Upper lobe of left lung (tissue), 6 donors: Measurements from ENCODE around the gene NPR2. TPM values are rescaled to one million over a fixed set of nuclear protein-coding genes. Genes with fewer than 3 reads are reported as not detected.

ENCODE experiments used
- ATAC-seq, 2 donors: fragments of 200-7000 bp; cut with Tn5 transposase; one replicate each; pipeline ENCODE4 v1.9.1; 2022; ENCODE audit warnings: mild to moderate bottlenecking in 2 of 2, moderate library complexity in 2 of 2; ENCODE audit not compliant: low FRiP score in 2 of 2
- DNase-seq, 2 donors: peaks; one replicate each; pipeline ENCODE4 v3.0.0-alpha.2; 2019 to 2020
- H3K27ac ChIP-seq, 4 donors: fragments of 200-600 bp; sonication (generic); one replicate each; pipeline ENCODE4 v1.5.1; 2016 to 2019
- H3K27me3 ChIP-seq, 4 donors: fragments of 200-600 bp; sonication (generic); one replicate each; pipeline ENCODE4 v1.5.1; 2017 to 2019
- H3K36me3 ChIP-seq, 4 donors: fragments of 200-600 bp; sonication (generic); one replicate each; pipeline ENCODE4 v1.5.1; 2016 to 2019
- H3K4me1 ChIP-seq, 4 donors: fragments of 200-600 bp; sonication (generic); one replicate each; pipeline ENCODE4 v1.5.1; 2018 to 2019
- H3K4me3 ChIP-seq, 4 donors: fragments of 200-600 bp; sonication (generic); one replicate each; pipeline ENCODE4 v1.5.1; 2017 to 2019; ENCODE audit warnings: mild to moderate bottlenecking in 2 of 4, moderate library complexity in 1 of 4
- H3K9me3 ChIP-seq, 4 donors: fragments of 200-600 bp; sonication (generic); one replicate each; pipeline ENCODE4 v1.5.1; 2018 to 2019
- EP300 ChIP-seq, 4 donors: sonication (generic); formaldehyde crosslinking; IDR thresholded peaks; one replicate each; pipeline ENCODE4 v1.5.1; 2017; ENCODE audit warnings: antibody characterized with exemption in 4 of 4, control low read depth in 2 of 4
- POLR2A ChIP-seq, 4 donors: fragments of 450-650 bp; IDR thresholded peaks; one replicate each; pipeline ENCODE4 v1.5.1; 2016 to 2017; ENCODE audit warnings: antibody characterized with exemption in 4 of 4, mild to moderate bottlenecking in 2 of 4
- POLR2AphosphoS5 ChIP-seq, 2 donors: sonication (generic); formaldehyde crosslinking; IDR thresholded peaks; one replicate each; pipeline ENCODE4 v1.5.1; 2017; ENCODE audit warnings: antibody characterized with exemption in 2 of 2
- WGBS, 2 donors: methylation state at CpG; one replicate each; pipeline ENCODE4 v1.1.5; 2017 to 2018; 5-methylcytosine and 5-hydroxymethylcytosine counted together
- total RNA-seq, 6 donors: library from RNA; depleted of rRNA in 4 of 6; stranded (reverse); fragments of >200 nt in 4 of 6; gene quantifications; one replicate each; pipeline versions ENCODE4 v1.1.0 to v1.2.1, GENCODE V29; 2016 to 2021
- TF ChIP-seq, protein P1 (sequence below), 6 experiments: fragments of 450-650 bp in 4 of 6; fragments of 200-600 bp in 2 of 6; sonication (generic) in 2 of 6; IDR thresholded peaks; one replicate each; pipeline ENCODE4 v1.5.1; 2016 to 2019; ENCODE audit warnings: antibody characterized with exemption in 6 of 6
- donor health status: DM: no; HTN: no; CAD: no; lungs with moderate emphysema.
- donor health status: DM: no; HTN: yes; CAD: no; lungs with severe emphysema.

The NPR2 gene
- total RNA-seq, 6 donors from 2014 or later, result 8.3 to 46.1 (median 13.1) TPM

DNA sequence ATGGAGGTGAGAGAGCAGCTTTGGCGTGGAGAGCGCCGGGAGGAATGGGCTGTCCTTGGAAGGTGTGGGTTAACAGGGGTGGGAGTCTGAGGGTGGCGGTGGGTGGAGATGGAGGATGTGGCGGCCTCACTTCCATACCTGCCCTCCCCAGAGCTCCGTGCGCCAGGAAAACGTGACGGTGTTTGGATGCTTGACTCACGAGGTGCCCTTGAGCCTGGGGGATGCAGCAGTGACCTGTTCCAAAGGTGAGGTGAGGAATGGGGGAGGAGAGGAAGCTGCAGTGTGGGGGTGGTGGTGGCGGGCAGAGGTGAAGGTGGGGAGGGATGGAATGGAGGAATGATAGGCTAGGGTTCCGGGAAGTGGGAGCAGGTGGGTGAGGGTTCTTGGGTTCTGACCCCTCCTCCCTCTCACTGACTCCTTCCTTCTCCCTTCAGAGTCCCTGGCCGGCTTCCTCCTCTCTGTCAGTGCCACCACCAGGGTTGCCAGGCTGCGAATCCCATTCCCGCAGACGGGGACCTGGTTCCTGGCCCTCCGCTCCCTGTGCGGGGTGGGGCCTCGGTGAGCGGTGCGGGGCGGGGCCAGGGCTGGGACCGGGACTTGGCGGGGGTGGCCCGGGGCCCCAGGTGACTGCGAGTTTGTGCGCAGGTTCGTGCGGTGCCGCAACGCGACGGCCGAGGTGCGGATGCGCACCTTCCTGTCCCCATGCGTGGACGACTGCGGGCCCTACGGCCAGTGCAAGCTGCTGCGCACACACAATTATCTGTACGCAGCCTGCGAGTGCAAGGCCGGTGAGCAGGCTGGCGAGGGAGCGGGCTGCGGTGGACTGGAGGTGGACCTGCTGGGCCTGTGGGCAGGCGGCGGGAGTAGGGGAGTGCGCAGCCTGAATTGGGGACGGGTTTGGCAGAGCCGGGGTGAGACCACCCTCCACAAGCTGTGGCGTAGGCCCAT, 54.7 kb downstream of the NPR2 start:
- Histone ChIP-seq H3K27ac (peak overlapping the region; percentile 28 to 67 (median 54)), H3K4me3 (peak overlapping the region in 3 of 4 donors; percentile 2 to 30 (median 27)), H3K36me3 (peaks cover 0 to 12% (median 0%) of the 10 kb centered on the region in 4 donors), H3K4me1 (peaks cover 27 to 42% (median 28%) of the 10 kb centered on the region in 4 donors), H3K27me3 (no peaks in the 10 kb centered on the region), H3K9me3 (no peaks in the 10 kb centered on the region)
- no peak for ATAC-seq
- peak in 1 of 2 donors; percentile 88 for DNase-seq
- TF ChIP-seq POLR2A (IDR thresholded peaks at IDR 0.05), result no peak
- TF ChIP-seq, protein P1, sequence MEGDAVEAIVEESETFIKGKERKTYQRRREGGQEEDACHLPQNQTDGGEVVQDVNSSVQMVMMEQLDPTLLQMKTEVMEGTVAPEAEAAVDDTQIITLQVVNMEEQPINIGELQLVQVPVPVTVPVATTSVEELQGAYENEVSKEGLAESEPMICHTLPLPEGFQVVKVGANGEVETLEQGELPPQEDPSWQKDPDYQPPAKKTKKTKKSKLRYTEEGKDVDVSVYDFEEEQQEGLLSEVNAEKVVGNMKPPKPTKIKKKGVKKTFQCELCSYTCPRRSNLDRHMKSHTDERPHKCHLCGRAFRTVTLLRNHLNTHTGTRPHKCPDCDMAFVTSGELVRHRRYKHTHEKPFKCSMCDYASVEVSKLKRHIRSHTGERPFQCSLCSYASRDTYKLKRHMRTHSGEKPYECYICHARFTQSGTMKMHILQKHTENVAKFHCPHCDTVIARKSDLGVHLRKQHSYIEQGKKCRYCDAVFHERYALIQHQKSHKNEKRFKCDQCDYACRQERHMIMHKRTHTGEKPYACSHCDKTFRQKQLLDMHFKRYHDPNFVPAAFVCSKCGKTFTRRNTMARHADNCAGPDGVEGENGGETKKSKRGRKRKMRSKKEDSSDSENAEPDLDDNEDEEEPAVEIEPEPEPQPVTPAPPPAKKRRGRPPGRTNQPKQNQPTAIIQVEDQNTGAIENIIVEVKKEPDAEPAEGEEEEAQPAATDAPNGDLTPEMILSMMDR (IDR thresholded peaks at IDR 0.05), result no peak
- TF ChIP-seq EP300 (IDR thresholded peaks at IDR 0.05), result no peak
- no peak for TF ChIP-seq POLR2AphosphoS5 (IDR thresholded peaks at IDR 0.05)
- WGBS, 2 donors, result 57 to 66% methylated on average over 25 to 53 of the region's 53 CpGs

DNA sequence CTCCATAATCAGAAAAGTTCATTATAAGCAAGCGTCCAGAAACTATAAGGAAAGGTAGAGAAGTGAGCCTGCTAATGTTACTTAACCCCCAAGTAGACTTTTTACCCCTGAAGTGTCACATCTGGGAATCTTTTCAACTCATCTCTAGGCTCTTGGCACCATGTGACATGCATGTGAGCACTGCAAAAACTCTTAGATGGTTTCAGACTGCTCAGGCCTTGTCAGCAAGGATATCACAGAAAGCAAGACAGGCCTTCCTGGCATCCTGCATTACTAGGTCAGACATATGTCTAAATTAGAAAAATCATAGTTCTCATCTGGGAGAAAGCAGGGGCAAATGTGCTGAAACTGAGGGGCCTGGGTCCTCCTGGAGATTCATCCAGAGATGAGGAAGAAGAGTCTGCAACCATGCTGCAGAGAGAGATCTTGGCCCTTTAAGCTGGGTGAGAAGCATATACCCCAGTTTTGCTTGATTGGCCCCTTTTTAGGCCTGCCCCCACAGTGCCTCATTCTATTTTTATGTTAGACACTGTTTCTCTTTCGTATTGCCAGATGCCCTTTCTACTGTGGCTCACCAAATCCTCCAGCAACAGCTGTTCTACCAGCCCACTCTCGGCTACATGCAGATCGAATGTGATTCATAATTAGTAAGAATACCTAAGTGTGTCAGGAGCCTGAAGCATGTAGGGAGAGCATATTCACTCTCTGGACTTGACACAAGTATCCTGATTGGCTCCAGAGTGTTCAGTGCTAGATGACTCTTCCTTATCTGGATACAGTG, 56.6 kb downstream of the NPR2 start:
- WGBS, 2 donors, result 80 to 85% methylated on average over 4 of the region's 4 CpGs
- DNase-seq (no peak), ATAC-seq (no peak)
- Histone ChIP-seq H3K4me1 (peaks cover 27 to 34% (median 28%) of the 10 kb centered on the region in 4 donors), H3K27me3 (no peaks in the 10 kb centered on the region), H3K4me3 (no peak overlapping the region), H3K27ac (no peak overlapping the region), H3K36me3 (peaks cover 0 to 13% (median 1%) of the 10 kb centered on the region in 4 donors), H3K9me3 (no peaks in the 10 kb centered on the region)
- no peak for TF ChIP-seq POLR2AphosphoS5 (IDR thresholded peaks at IDR 0.05)
- TF ChIP-seq, protein P1 (IDR thresholded peaks at IDR 0.05), result no peak
- no peak for TF ChIP-seq POLR2A (IDR thresholded peaks at IDR 0.05)
- TF ChIP-seq EP300 (IDR thresholded peaks at IDR 0.05), result no peak

DNA sequence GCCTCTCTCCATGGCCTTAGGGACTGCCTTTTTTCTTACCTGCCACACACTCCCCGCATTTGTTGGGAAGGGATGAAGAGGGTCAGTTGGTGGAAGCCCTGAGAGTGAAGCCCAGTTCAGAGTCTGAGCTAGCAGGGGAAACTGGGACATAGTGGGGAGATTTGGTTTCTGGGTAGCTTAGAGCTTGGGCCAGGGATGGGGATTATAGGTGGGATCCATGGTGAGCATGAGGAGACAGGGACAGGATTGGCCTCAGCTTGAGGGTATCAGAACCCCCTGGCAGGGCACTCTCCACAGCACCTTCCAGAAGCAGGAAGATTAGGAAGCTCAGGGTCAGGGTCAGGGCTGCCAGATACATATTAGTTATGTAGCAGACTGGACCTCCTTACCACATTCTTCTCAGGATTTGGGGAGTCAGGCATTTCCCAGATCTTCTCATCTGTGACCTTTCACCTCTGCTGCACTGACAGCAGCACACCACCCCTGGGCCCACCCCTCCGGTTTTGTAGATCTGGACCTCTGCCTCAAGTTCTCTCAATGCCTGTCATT, 61.0 kb downstream of the NPR2 start:
- DNase-seq (peak in 1 of 2 donors; percentile 8), ATAC-seq (no peak)
- no peak overlapping the region for H3K27ac ChIP-seq
- H3K9me3 ChIP-seq, result no peaks in the 10 kb centered on the region
- WGBS, 2 donors, result 88 to 89% methylated on average over 2 of the region's 2 CpGs
- no peak overlapping the region for H3K4me3 ChIP-seq
- peaks cover 0 to 7% (median 2%) of the 10 kb centered on the region in 4 donors for H3K36me3 ChIP-seq
- TF ChIP-seq EP300 (IDR thresholded peaks at IDR 0.05) (no peak), POLR2AphosphoS5 (IDR thresholded peaks at IDR 0.05) (no peak), POLR2A (IDR thresholded peaks at IDR 0.05) (no peak)
- TF ChIP-seq, protein P1 (IDR thresholded peaks at IDR 0.05), result no peak
- no peaks in the 10 kb centered on the region for H3K27me3 ChIP-seq
- no peaks in the 10 kb centered on the region for H3K4me1 ChIP-seq

DNA sequence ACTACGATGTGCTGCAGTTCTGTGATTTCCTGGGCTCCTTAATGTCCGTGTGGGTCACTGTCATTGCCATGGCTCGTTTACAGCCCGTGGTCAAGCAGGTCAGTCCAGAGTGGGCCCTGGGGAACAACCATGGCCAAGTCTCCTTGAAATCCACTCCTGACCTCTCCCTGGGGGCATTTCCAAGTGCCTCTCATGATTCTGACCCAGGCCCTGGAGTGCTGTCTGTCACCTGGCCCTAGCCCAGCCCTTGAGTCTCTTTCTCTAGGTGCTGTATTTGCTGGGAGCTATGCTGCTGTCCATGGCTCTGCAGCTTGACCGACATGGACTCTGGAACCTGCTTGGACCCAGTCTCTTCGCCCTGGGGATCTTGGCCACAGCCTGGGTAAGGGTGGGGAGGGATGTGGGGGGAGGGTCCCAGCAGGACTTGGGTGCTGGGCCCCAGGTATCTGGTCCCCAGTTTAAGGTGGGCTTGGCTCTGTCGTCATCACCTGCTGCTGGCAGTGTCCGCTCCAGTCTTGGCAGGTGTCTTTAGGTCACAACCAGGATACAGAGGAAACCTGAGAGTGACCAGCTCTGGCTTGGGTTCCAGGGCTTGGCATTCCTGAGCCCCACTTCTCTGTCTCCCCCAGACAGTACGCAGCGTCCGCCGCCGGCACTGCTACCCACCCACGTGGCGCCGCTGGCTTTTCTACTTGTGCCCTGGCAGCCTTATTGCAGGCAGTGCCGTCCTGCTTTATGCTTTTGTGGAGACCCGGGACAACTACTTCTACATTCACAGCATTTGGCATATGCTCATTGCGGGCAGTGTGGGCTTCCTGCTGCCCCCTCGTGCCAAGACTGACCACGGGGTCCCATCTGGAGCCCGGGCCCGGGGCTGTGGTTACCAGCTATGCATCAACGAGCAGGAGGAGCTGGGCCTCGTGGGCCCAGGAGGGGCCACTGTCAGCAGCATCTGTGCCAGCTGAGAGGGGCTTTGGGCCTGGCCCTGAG, 61.8 kb downstream of the NPR2 start:
- H3K27ac ChIP-seq, result no peak overlapping the region
- 84 to 89% methylated on average over 23 to 25 of the region's 25 CpGs for WGBS, 2 donors
- H3K27me3 ChIP-seq, result no peaks in the 10 kb centered on the region
- no peaks in the 10 kb centered on the region for H3K4me1 ChIP-seq
- no peak for ATAC-seq
- H3K36me3 ChIP-seq, result peaks cover 0 to 7% (median 2%) of the 10 kb centered on the region in 4 donors
- H3K4me3 ChIP-seq, result no peak overlapping the region
- peak in 1 of 2 donors; percentile 71 for DNase-seq
- TF ChIP-seq POLR2A (IDR thresholded peaks at IDR 0.05), result no peak
- H3K9me3 ChIP-seq, result no peaks in the 10 kb centered on the region
